ENCODE measurements around the gene TAP1.

The TAP1 gene

GRCh38 chr6:32858194-32858593 lies 4.7 kb upstream of the TAP1 start:
- Histone ChIP-seq H3K36me3 (ENCODE audit: control insufficient read depth, insufficient read depth, low read length, severe bottlenecking) (peaks cover 8% of the 10 kb centered on the region), H3K9me3 (ENCODE audit: control insufficient read depth, low read length) (no peaks in the 10 kb centered on the region), H3K27me3 (replicated peaks; ENCODE audit: control insufficient read depth, insufficient read depth, low read length) (no peaks in the 10 kb centered on the region), H3K9ac (ENCODE audit: low read length) (no peak overlapping the region), H3K4me3 (ENCODE audit: low read length) (no peak overlapping the region), H3K4me1 (ENCODE audit: control insufficient read depth, insufficient read depth, low read length) (peaks cover 6% of the 10 kb centered on the region)
- no peak for DNase-seq (ENCODE audit: low read depth)

DNA sequence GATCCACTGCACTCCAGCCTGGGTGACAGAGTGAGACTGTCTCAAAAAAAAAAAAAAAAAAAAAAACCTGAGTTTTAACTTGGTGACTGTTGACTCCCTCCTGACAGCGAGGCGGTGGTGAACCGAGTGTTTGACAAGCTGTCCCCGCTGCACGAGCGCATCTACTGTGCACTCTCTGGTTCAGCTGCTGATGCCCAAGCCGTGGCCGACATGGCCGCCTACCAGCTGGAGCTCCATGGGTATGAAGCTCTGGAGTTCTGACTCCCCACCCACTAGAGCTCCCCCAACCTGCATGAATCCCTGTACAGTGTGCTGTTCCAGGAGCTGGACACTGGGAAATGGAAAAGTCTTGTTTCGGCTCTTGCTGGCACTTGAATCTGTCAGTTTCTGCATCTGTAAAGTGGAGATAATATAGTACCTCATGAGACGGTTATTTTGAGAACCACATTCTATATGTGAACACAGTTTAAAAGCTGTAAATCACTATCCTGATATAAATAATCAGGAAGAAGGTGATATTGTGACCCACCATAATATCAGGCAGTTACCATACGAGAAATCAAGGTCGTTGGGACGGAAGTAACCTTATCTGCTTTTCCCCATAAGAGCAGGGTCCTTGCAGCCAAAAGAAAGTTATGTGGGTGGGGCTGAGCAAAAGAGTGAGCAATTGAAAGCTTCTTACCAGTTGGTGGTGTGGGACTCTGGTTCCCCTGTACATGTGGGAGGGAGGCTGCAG lies 3.8 kb upstream of the TAP1 start:
- Histone ChIP-seq H3K4me1 (ENCODE audit: control insufficient read depth, insufficient read depth, low read length) (peaks cover 9% of the 10 kb centered on the region), H3K4me3 (ENCODE audit: low read length) (no peak overlapping the region), H3K36me3 (ENCODE audit: control insufficient read depth, insufficient read depth, low read length, severe bottlenecking) (peaks cover 8% of the 10 kb centered on the region), H3K9me3 (ENCODE audit: control insufficient read depth, low read length) (no peaks in the 10 kb centered on the region), H3K9ac (ENCODE audit: low read length) (no peak overlapping the region), H3K27me3 (replicated peaks; ENCODE audit: control insufficient read depth, insufficient read depth, low read length) (no peaks in the 10 kb centered on the region)
- no peak for DNase-seq (ENCODE audit: low read depth)

- H3K36me3 ChIP-seq (ENCODE audit: control insufficient read depth, insufficient read depth, low read length, severe bottlenecking): peaks cover 15% of the 10 kb centered on the region
- H3K4me3 ChIP-seq (ENCODE audit: low read length): no peak overlapping the region
- no peak overlapping the region for H3K9ac ChIP-seq (ENCODE audit: low read length)
- no peaks in the 10 kb centered on the region for H3K9me3 ChIP-seq (ENCODE audit: control insufficient read depth, low read length)
- peaks cover 15% of the 10 kb centered on the region for H3K4me1 ChIP-seq (ENCODE audit: control insufficient read depth, insufficient read depth, low read length)
- H3K27me3 ChIP-seq (replicated peaks; ENCODE audit: control insufficient read depth, insufficient read depth, low read length): no peaks in the 10 kb centered on the region
- DNase-seq (ENCODE audit: low read depth): no peak
Observed at GRCh38 chr6:32855467-32856174, 2.1 kb upstream of the TAP1 start.

- Histone ChIP-seq H3K36me3 (ENCODE audit: control insufficient read depth, insufficient read depth, low read length, severe bottlenecking) (peaks cover 24% of the 10 kb centered on the region), H3K27me3 (replicated peaks; ENCODE audit: control insufficient read depth, insufficient read depth, low read length) (no peaks in the 10 kb centered on the region), H3K4me3 (ENCODE audit: low read length) (peak overlapping the region; percentile 93), H3K9me3 (ENCODE audit: control insufficient read depth, low read length) (no peaks in the 10 kb centered on the region), H3K4me1 (ENCODE audit: control insufficient read depth, insufficient read depth, low read length) (peaks cover 15% of the 10 kb centered on the region), H3K9ac (ENCODE audit: low read length) (peak overlapping the region; percentile 93)
- peak; percentile 76 for DNase-seq (ENCODE audit: low read depth)
Observed at GRCh38 chr6:32854376-32855178, 1.1 kb upstream of the TAP1 start.

GRCh38 chr6:32852844-32853540 lies 512 bp downstream of the TAP1 start:
- H3K27me3 ChIP-seq (replicated peaks; ENCODE audit: control insufficient read depth, insufficient read depth, low read length): no peaks in the 10 kb centered on the region
- peak; percentile 68 for DNase-seq (ENCODE audit: low read depth)

DNA sequence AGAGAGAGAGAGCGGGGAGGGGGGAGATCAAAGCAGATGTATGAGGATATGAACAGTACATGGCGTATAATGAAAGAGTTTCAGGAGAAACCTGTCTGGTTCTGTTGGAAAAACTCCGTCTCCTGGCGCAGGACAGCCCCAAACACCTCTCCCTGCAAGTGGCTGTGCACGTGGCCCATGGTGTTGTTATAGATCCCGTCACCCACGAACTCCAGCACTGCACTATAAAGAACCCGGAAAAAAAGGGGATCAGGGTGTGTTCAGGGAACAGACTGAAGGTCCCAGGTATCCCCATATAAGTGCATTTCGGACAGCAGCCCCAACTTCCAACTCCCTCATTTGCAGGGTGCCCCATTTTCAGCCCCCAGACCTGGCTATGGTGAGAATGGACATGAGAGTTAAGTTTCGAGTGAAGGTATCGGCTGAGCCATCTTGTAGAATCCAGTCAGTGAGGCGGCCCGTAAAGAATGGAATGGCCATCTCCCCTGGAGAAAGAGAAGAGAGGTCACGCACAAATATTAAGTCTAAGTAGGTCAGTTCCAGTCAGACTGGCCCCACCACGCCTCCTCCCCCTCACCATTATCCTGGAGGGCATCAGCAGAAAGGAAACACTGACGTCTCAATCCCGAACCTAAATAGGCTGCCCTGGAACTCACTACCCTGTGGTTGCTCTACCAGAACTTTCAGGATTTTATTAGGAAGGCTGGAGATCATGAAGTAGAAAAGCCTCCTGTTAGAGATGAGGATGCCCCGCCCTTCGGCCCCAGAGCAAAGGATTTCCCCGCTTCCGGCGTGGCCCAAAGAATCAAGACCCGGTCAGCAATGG lies 1.3 kb downstream of the TAP1 start:
- Histone ChIP-seq H3K4me1 (ENCODE audit: control insufficient read depth, insufficient read depth, low read length) (peaks cover 15% of the 10 kb centered on the region), H3K36me3 (ENCODE audit: control insufficient read depth, insufficient read depth, low read length, severe bottlenecking) (peaks cover 36% of the 10 kb centered on the region), H3K9me3 (ENCODE audit: control insufficient read depth, low read length) (no peaks in the 10 kb centered on the region), H3K27me3 (replicated peaks; ENCODE audit: control insufficient read depth, insufficient read depth, low read length) (no peaks in the 10 kb centered on the region), H3K9ac (ENCODE audit: low read length) (peak overlapping the region; percentile 93), H3K4me3 (ENCODE audit: low read length) (peak overlapping the region; percentile 93)
- peak; percentile 51 for DNase-seq (ENCODE audit: low read depth)

More at GRCh38 chr6:32852844-32853540, 512 bp downstream of the TAP1 start:
- H3K9ac ChIP-seq (ENCODE audit: low read length): peak overlapping the region; percentile 93
- H3K4me3 ChIP-seq (ENCODE audit: low read length): peak overlapping the region; percentile 93
- peaks cover 15% of the 10 kb centered on the region for H3K4me1 ChIP-seq (ENCODE audit: control insufficient read depth, insufficient read depth, low read length)
- H3K36me3 ChIP-seq (ENCODE audit: control insufficient read depth, insufficient read depth, low read length, severe bottlenecking): peaks cover 30% of the 10 kb centered on the region
- H3K9me3 ChIP-seq (ENCODE audit: control insufficient read depth, low read length): no peaks in the 10 kb centered on the region

- Histone ChIP-seq H3K9me3 (ENCODE audit: control insufficient read depth, low read length) (no peaks in the 10 kb centered on the region), H3K36me3 (ENCODE audit: control insufficient read depth, insufficient read depth, low read length, severe bottlenecking) (peaks cover 46% of the 10 kb centered on the region), H3K27me3 (replicated peaks; ENCODE audit: control insufficient read depth, insufficient read depth, low read length) (no peaks in the 10 kb centered on the region), H3K9ac (ENCODE audit: low read length) (peak overlapping the region; percentile 93), H3K4me3 (ENCODE audit: low read length) (no peak overlapping the region), H3K4me1 (ENCODE audit: control insufficient read depth, insufficient read depth, low read length) (peaks cover 15% of the 10 kb centered on the region)
- no peak for DNase-seq (ENCODE audit: low read depth)
Observed at GRCh38 chr6:32851025-32851424, 2.5 kb downstream of the TAP1 start.

DNA sequence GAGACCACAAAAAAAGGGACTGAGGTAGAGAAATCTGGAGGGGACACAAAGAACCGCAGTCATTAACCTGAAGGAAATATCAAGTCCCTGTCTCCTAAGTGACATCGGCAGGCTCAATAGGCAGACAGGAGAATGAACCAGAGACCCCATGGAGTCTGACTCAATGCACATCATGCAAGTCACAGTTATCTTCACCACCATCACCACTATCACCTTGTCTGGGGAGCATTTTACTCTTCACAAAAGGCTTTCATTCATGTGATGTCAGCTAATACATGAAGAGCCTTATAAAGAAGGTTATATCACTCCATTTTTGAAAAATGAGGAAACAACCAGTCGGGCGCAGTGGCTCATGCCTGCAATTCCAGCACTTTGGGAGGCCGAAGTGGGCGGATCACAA lies 4.4 kb downstream of the TAP1 start:
- no peak overlapping the region for H3K9ac ChIP-seq (ENCODE audit: low read length)
- peaks cover 9% of the 10 kb centered on the region for H3K4me1 ChIP-seq (ENCODE audit: control insufficient read depth, insufficient read depth, low read length)
- no peak overlapping the region for H3K4me3 ChIP-seq (ENCODE audit: low read length)
- DNase-seq (ENCODE audit: low read depth): no peak
- H3K9me3 ChIP-seq (ENCODE audit: control insufficient read depth, low read length): no peaks in the 10 kb centered on the region
- H3K36me3 ChIP-seq (ENCODE audit: control insufficient read depth, insufficient read depth, low read length, severe bottlenecking): peaks cover 57% of the 10 kb centered on the region
- H3K27me3 ChIP-seq (replicated peaks; ENCODE audit: control insufficient read depth, insufficient read depth, low read length): no peaks in the 10 kb centered on the region

GRCh38 chr6:32847795-32848194 lies 5.7 kb downstream of the TAP1 start:
- no peak overlapping the region for H3K4me3 ChIP-seq (ENCODE audit: low read length)
- no peaks in the 10 kb centered on the region for H3K27me3 ChIP-seq (replicated peaks; ENCODE audit: control insufficient read depth, insufficient read depth, low read length)
- H3K36me3 ChIP-seq (ENCODE audit: control insufficient read depth, insufficient read depth, low read length, severe bottlenecking): peaks cover 57% of the 10 kb centered on the region
- no peaks in the 10 kb centered on the region for H3K9me3 ChIP-seq (ENCODE audit: control insufficient read depth, low read length)
- no peak overlapping the region for H3K9ac ChIP-seq (ENCODE audit: low read length)
- H3K4me1 ChIP-seq (ENCODE audit: control insufficient read depth, insufficient read depth, low read length): peaks cover 13% of the 10 kb centered on the region
- no peak for DNase-seq (ENCODE audit: low read depth)

DNA sequence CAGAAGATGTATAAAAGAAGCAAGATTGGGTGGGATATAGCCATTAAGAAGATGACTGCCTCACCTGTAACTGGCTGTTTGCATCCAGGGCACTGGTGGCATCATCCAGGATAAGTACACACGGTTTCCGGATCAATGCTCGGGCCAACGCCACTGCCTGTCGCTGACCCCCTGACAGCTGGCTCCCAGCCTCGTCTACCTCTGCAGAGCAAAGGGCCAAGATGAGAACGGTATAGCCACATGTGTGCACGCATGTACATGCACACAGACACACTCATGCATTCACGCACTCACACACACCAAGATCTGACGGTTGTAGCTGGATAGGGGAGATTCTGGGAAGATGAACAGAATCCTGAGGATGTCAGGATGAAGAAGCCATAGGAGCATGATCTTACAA lies 6.5 kb downstream of the TAP1 start:
- H3K27me3 ChIP-seq (replicated peaks; ENCODE audit: control insufficient read depth, insufficient read depth, low read length): no peaks in the 10 kb centered on the region
- peaks cover 57% of the 10 kb centered on the region for H3K36me3 ChIP-seq (ENCODE audit: control insufficient read depth, insufficient read depth, low read length, severe bottlenecking)
- H3K4me3 ChIP-seq (ENCODE audit: low read length): no peak overlapping the region
- peaks cover 8% of the 10 kb centered on the region for H3K4me1 ChIP-seq (ENCODE audit: control insufficient read depth, insufficient read depth, low read length)
- no peak overlapping the region for H3K9ac ChIP-seq (ENCODE audit: low read length)
- DNase-seq (ENCODE audit: low read depth): no peak
- no peaks in the 10 kb centered on the region for H3K9me3 ChIP-seq (ENCODE audit: control insufficient read depth, low read length)

All from adipocyte (in vitro differentiated cells).